ENCODE results near the gene DNAH9.

DNAH9 gene

DNA sequence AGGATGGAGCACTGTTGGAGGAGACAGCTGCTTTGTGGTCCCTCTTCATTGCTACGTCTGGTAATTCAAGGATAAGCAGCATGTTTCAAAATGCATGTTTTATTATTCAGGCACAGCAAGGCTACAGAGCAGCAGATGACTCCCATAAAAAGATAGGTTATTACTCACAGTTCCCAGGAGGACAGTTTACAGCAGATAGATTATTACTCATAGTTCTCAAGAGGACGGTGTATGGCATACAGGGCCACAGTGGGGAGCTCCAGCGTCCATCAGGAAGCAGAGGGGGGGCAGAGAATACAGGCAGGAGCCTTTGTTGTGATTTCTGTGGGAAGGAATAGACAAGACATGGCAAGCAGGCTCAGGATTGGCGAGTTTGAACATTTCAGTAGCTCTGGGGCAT lies 72.9 kb downstream of the DNAH9 start:
- no peak for DNase-seq (ENCODE audit: low read depth)

DNA sequence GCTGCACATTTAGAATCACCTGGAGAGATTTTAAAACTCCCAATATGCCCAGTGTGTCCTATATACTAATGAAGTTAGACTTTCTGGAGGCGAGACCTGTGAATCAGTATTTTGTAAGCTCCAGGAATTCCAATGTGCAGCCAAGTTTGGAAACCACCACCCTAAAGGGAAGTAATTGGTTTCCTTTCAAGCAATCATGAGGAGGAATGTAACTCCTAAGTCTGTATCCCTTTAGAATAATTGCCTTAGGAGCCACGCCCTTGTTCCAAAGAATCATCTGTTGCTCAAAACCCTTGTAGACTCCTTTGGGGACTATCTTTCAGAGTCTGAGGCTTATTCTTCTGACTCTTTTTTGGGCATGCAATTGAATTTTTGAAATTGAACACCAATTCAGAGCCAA lies 84.4 kb downstream of the DNAH9 start:
- DNase-seq (ENCODE audit: low read depth): no peak

DNA sequence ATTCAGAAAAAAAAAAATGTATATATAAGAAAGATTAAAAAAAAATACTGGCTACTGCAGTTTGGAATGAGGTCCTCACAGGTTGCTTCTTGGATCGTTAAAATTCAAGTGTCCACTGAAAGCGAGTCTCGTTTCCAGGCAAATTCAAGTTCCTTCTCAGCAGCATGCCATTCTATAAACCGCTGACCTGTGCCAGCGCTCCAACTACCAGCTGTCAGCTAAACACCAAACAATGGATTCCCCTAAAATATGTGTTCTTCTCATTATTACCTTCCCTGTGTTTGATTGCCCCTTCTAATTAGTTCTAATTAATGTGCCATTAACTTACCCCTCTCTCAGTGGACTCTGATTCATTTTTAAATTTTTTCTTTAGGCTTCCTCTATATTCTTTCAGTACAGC lies 92.4 kb downstream of the DNAH9 start:
- DNase-seq (ENCODE audit: low read depth): no peak

DNA sequence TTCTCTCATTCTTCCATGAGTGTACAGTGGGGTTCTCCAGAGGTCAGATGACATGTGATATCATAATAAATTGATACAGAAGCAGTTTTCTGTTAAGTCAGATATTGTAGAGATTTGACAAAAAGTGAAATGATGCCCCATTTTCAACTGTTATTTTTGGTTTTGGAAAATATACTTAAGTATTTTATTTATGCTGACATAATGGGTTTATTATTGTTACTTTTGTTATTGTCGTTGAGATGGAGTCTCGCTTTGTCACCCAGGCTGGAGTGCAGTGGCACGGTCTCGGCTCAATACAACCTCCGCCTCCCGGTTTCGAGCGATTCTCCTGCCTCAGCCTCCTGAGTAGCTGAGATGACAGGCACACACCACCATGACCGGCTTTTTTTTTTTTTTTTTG lies 94.4 kb downstream of the DNAH9 start:
- DNase-seq (ENCODE audit: low read depth): no peak

DNA sequence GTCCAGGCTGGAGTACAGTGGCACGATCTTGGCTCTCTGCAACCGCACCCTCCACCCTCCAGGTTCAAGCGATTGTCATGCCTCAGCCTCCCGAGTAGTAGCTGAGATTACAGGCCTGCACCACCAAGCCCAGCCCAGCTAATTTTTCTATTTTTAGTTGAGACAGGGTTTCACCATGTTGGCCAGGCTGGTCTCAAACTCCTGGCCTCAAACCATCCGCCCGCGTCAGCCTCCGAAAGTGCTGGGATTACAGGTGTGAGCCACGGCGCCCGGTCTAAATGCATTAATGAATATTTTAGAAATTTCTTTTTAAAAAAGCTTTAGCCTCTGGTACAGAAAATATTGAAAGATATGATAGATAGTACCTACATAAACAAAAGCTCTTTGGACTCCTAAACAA lies 95.0 kb downstream of the DNAH9 start:
- DNase-seq (ENCODE audit: low read depth): no peak

DNA sequence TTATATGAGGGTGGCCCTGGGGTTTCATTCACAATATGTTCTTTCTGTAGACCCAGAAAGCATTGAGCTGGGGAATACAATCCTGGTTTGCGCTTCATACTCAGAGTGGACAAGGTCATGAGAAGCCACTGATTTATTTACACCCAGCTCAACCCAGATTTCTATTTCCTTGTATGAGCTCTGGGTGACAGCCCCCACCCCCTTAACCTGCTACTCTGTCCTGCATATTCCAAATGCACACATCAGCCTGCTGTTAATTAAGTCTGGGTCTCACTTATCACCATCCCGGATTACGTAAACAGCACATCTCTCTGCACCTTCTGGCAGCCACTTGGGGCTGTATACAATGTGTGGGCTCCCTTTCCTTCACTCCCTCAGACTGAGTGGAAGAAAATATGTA lies 102.4 kb downstream of the DNAH9 start:
- no peak for DNase-seq (ENCODE audit: low read depth)

DNA sequence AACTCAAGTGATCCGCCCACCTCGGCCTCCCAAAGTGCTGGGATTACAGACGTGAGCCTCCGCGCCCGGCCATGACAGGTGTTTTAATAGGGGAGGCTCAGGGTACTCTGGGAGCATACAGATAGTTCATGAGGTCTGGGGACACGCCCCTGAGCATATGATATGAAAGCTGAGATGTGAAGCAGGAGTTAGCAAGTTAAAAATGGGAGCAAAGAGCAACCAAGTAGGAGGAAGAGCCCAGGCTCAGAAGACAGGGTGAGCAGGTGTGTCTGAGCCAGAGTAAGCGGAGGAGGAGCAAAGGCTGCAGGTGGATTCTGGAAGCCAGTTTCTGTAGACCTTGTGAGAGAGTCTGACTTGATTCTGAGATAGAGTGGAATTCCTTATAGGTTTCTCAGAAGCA lies 103.6 kb downstream of the DNAH9 start:
- no peak for DNase-seq (ENCODE audit: low read depth)

DNA sequence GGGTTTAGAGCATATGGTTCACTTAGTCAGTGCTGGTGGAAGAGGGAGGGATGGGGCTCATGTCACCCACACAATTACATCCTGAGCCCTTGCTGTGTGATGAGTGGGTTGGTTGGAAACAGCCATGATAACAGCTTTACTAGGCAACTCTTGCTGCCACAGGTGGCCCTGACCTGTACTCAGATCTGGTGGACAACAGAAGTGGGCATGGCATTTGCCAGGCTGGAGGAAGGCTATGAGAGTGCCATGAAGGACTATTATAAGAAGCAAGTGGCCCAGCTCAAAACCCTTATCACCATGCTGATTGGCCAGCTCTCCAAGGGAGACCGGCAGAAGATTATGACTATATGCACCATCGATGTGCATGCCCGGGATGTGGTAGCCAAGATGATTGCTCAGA lies 105.8 kb downstream of the DNAH9 start:
- no peak for DNase-seq (ENCODE audit: low read depth)

DNA sequence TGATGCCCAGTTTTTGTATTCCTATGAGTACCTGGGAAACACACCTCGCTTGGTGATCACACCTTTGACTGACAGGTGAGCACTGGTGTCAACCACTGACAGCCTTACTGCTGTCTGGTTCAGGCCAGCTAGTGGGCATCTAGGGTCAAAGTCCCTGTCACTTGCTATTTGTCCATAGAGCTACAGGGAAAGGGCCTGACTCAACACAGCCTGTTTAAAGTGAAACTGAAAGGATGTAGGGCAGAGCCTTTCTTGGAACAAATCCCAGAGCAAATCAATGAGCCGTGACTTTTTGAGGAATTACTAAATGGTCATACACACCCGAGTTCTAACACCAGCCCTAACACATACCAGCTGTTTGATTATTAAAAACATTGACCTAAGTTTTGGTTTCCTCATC lies 106.8 kb downstream of the DNAH9 start:
- no peak for DNase-seq (ENCODE audit: low read depth)

DNA sequence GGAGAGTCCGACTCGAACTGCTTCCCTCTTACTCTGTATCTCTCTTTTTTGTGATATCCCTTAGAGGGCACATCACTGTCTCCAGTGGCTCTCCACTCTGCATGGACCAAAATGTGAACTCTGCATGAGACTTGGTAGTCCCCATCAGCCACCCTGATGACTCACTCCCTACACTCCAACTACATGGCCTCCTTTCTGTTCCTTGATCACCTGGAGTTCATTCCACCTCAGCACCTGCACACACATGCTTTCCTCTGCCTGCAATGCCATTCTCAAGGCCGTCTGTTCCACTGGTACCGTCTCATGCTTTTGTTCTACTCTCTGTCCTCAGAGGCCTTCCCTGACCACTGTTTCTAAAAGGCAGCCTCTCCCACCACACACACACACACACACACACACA lies 109.3 kb downstream of the DNAH9 start:
- no peak for DNase-seq (ENCODE audit: low read depth)

DNA sequence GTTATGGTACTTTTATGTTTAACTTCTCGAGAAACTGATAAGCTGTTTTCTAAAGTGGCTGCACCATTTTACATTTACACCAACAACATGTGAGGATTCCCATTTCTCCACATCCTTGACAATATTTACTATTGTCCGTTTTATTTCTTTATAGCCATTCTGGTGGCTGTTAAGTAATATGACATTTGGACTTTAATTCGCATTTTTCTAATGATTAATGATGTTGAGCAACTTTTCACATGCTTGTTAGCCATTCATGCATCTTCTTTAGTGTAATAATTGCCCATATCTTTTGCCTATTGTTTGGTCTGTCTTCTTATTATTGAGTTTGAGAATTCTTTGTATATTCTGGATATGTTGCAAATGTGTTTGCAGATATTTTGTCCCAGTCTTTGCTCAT lies 114.2 kb downstream of the DNAH9 start:
- no peak for DNase-seq (ENCODE audit: low read depth)

DNA sequence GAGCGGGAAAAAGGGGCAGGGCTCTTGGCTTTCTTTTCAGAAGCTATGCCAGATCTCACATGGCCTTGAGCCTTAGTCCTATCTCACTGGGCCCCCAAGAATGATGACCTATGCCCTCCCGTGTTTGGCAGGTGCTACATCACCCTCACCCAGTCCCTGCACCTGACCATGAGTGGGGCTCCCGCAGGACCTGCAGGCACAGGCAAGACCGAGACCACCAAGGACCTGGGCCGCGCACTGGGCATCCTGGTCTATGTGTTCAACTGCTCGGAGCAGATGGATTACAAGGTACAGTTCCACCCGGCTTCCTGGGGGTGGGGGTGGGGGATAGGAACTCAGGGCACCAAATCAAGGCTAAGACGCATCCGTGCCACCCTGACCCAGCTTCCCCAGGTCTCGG lies 120.9 kb downstream of the DNAH9 start:
- no peak for DNase-seq (ENCODE audit: low read depth)

DNA sequence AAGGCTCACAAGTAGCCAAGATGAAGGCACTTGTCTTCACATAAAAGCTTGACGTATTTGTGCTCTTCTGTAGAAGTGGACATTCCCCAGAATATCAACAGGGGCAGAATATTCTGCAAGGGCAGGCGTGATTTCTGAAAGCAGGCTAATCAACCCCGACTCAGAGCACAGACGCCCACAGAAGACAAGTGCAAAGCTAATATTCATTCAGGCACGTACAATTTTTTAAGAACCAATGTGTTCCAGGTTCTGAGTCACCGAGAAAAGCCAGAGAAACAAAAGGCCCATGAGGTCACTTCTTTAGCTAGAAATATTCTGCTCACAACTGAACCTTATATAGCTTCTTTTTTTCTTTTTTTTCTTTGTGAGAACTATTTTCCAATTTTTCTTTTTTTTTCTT lies 121.6 kb downstream of the DNAH9 start:
- no peak for DNase-seq (ENCODE audit: low read depth)

DNA sequence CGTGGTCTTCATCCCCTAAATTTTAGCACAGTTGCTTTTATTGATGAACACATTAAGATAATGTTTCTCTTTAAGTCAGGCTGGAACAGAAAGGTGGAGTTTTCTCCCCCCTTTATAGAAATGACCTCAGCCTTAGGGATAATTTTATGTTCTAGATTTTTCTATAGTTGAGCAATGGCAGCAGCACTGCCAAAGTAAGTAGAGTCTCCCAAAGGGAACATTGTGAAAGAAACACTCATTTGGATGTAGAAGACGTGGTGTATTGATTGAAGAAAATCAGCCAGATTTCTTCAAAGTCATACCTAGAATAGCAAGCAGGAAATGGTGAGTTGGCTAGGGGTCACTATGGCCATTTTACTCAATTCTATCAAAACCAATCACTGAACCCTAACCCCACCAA lies 122.5 kb downstream of the DNAH9 start:
- no peak for DNase-seq (ENCODE audit: low read depth)

DNA sequence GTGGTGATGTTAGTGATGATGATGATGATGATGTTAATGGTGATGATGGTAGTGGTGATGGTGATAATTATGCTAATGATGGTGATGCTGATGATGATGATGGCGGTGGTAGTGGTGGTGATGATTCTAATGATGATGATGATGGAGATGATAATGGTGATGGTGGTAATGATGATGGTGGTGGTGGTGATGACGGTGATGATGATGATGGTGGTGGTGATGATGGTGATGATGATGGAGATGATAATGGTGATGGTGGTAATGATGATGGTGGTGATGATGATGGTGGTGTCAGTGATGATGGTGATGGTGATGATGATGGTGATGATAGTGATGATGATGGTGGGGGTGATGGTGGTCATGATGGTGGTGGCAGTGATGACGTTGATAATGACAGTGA lies 132.5 kb downstream of the DNAH9 start:
- DNase-seq (ENCODE audit: low read depth): no peak

DNA sequence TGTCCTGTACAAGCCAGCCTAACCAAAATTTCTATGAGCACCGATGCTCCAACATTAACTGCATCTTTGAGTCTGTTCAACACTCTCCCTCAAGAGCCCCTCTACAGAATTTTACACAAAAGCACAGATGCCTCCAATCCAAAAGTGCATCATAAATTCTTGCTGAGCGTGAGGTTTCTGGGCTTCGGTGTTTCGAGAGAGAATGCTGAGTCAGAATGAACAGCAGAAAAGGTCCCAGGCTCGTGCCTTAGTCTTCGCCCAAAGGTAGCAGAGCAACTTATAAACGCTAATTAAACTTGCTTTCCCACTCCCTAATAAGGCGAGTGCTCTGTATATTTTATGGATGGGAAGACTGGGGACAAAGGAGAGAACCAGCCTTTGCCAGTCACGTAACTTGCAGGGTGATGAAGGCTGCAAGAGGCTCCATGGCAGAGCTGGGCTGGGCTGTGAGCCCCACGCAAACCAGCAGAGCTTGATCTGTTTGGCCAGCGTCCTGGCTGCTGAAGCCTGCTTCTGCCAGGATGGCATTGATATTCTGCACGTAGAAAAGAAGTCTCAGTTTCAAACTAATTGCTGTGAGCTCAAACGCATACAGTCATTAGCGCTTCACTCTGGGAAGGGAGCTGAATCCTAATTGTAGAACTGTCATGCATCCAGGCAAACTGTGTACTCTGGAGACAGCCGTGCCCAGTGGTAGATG lies 138.5 kb downstream of the DNAH9 start:
- DNase-seq (ENCODE audit: low read depth): no peak

DNA sequence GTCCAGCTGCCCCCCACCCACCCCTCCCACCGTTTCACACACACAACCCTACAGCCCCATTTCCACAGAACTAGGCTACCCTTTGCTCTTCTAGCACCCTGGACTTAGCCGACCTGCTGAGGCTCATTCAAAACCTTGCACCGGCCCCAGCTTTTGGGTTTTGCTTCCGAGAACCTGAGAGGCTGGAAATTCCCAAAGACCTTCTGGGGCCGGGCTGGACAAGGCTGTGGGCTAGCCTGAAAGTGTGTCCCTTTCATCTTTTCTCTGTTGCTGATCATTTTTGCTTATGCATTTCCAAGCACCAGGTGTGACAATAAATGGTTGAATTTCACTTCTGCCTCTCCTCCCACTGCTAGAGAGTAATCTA lies 139.0 kb downstream of the DNAH9 start:
- no peak for DNase-seq (ENCODE audit: low read depth)

DNA sequence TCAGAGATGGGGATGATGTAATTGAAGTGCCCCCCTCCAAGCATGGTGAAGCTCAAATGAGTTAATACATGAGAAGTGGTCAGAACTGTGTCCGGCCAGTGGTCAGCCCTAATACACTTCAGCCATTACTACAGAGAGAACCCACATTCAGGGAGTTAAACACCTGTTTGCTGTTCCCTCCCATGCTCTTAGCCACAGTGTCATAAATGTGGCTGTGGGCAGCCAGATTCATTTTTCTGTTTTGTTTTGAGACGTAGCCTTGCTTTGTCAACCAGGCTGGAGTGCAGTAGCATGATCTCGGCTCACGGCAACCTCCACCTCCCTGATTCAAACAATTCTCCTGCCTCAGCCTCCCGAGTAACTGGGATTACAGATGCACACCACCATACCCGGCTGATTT lies 139.9 kb downstream of the DNAH9 start:
- no peak for DNase-seq (ENCODE audit: low read depth)

DNA sequence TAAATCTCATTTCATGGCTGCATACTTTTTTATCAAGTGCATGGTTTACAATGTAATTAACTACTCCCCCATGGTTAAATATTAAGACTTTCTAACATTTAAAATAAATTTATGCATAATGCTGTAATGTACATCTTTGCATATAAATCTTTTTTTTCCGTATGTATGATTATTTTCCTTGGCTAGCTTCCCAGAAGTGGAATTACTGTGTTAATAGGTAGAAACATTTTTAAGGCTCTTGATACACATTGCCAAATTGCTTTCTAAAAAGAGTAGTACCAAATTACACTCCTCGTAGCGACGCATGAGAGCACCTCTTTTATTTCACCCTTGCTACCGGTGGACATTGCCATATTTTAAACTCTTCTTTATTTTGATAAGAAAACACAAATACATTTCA lies 141.1 kb downstream of the DNAH9 start:
- no peak for DNase-seq (ENCODE audit: low read depth)

DNA sequence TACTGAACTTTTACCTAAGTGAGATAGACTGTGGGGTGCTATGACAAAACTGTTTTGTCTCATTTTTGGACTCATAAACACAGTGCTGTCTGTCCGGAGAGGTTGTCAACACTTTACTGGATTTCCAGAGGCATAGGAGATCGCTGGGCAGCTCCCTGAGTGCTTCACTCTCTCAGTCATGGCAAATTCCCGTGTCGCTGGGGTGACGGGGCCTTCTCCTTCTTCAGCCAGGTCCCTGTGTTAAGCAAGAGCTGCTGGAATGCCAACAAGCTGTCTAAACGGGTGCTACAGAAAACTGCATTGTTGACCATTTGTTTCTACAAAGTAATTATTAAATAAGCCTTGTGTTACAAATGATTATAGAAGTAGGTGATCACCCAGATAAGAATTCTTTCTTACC lies 141.6 kb downstream of the DNAH9 start:
- no peak for DNase-seq (ENCODE audit: low read depth)

DNA sequence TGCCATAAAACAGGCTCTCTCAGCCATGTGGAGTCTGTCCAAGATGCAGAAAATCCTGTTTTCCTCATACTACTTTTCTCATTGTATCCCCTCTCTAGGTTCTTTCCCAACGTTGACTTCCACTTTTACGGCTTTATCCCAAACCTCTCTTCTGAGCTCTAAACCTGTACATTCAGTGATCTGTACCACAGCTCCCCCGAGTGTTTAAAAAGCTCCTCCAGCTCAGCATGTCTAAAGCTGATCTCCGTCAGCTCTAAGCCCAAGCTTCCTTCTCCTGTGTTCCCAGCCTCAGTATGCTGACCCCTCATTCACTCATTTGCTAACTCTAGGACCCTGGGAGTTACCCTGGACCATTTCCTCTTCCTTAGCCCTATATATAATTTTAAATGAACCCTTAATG lies 144.6 kb downstream of the DNAH9 start:
- DNase-seq (ENCODE audit: low read depth): no peak

DNA sequence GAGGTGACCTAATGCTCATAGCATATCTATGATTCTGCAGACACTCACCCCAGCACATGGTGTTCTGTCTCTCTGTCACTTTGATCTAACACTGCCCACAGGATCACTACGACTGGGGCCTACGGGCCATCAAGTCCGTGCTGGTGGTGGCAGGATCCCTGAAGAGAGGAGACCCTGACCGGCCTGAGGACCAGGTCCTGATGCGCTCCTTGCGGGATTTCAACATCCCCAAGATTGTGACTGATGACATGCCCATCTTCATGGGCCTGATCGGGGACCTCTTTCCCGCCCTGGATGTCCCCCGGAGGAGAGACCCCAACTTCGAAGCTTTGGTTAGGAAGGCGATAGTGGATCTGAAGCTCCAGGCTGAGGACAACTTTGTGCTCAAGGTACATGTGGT lies 146.4 kb downstream of the DNAH9 start:
- DNase-seq (ENCODE audit: low read depth): no peak

DNA sequence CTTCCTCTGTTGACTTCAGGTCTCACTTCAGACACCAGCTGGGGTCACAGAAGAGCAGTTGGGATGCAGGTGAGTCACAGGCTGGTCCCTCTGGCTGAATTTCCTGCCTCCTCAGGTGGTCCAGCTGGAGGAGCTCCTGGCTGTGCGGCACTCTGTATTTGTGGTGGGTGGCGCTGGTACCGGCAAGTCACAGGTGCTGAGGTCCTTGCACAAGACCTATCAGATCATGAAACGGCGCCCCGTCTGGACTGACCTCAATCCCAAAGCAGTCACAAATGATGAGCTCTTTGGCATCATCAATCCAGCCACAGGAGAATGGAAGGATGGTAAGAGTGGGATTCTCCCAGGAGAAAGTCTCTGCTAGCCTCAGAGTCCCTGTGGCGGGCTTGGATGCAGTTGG lies 149.2 kb downstream of the DNAH9 start:
- DNase-seq (ENCODE audit: low read depth): no peak

DNA sequence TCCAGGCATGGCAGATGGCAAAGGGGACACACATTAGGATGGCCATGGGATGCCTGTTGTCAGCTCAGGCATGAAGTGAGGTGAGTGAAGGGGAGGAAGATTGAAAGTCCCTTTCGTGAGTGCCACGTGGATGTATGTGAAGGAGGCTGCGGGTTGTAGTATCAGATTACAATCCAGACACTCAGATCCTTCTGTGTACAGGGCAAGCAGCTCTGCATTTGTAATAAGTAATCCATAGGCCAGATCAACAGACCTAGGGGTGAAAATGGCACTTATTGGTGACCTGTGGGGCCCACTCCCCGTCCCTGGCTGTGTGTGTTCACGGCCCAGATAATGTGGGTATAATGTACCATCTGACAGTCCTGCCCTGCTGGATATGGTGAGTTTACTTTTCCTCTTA lies 159.5 kb downstream of the DNAH9 start:
- DNase-seq (ENCODE audit: low read depth): no peak

DNA sequence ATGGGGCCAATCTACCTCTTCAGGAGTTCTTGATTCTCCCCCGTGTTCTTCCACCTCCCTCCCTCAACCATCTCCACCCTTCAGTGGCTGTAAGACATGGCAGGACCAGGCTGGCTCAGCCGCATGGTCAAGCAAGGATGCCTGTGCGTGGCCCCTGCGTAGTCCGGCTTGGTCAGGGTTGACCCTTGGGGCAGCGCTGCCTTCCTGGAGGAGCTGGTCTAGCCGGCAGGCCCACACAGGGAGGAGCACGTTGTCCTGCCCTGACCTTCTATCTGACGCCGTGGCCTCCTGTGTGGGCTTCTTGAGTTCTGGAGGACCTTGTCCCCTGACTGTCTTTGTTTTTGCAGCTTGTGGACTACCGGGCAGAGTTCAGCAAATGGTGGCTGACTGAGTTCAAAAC lies 169.8 kb downstream of the DNAH9 start:
- no peak for DNase-seq (ENCODE audit: low read depth)
